Neural progenitor cell (in vitro differentiated cells): ENCODE data around the gene TRAF5. TPM values are rescaled to one million over a fixed set of nuclear protein-coding genes. Genes with fewer than 3 reads are reported as not detected.

Experiments used
- DNase-seq: peaks from one replicate; pipeline ENCODE4 v3.0.0-alpha.2; 2016; ENCODE audit warnings: low spot score
- H2AFZ ChIP-seq: fragments of 200-600 bp; sonication (generic); replicated peaks from 2 replicates; pipeline ENCODE4 v1.6.1; 2016; ENCODE audit warnings: antibody characterized with exemption
- H3F3A ChIP-seq: fragments of 200-600 bp; sonication (generic); 2 replicates; pipeline ENCODE4 v1.6.1; 2016; ENCODE audit warnings: antibody characterized with exemption, low read depth
- H3K27ac ChIP-seq: fragments of 200-600 bp; sonication (generic); 2 replicates; pipeline ENCODE4 v1.5.1; 2016; ENCODE audit warnings: mild to moderate bottlenecking
- H3K27me3 ChIP-seq: fragments of 200-600 bp; sonication (generic); 2 replicates; pipeline ENCODE4 v1.6.1; 2016; ENCODE audit warnings: mild to moderate bottlenecking, moderate library complexity
- H3K36me3 ChIP-seq: fragments of 200-600 bp; sonication (generic); 2 replicates; pipeline ENCODE4 v1.5.1; 2016
- H3K4me1 ChIP-seq: fragments of 200-600 bp; sonication (generic); 2 replicates; pipeline ENCODE4 v1.6.1; 2016; ENCODE audit warnings: mixed run types
- H3K4me2 ChIP-seq: fragments of 200-600 bp; sonication (generic); 2 replicates; pipeline ENCODE4 v1.6.1; 2016
- H3K4me3 ChIP-seq: fragments of 200-600 bp; sonication (generic); 2 replicates; pipeline ENCODE4 v1.5.1; 2016
- H3K79me2 ChIP-seq: fragments of 200-600 bp; sonication (generic); 2 replicates; pipeline ENCODE4 v1.6.1; 2016; ENCODE audit warnings: low read depth
- H3K9ac ChIP-seq: fragments of 200-600 bp; sonication (generic); 2 replicates; pipeline ENCODE4 v1.6.1; 2016
- H3K9me3 ChIP-seq: fragments of 200-600 bp; sonication (generic); 2 replicates; pipeline ENCODE4 v1.5.1; 2016; ENCODE audit warnings: low read depth
- H4K20me1 ChIP-seq: fragments of 200-600 bp; sonication (generic); 2 replicates; pipeline ENCODE4 v1.6.1; 2016; ENCODE audit warnings: low read depth
- H3K27ac Mint-ChIP-seq: 3 replicates; pipeline ENCODE4 v1.8.0; 2021; ENCODE audit warnings: mixed read lengths
- H3K27me3 Mint-ChIP-seq: 2 replicates; pipeline ENCODE4 v1.8.0; 2022; ENCODE audit warnings: low read depth, mild to moderate bottlenecking, inconsistent platforms, moderate library complexity, mixed read lengths; ENCODE audit not compliant: insufficient read depth
- H3K36me3 Mint-ChIP-seq: 3 replicates; pipeline ENCODE4 v1.8.0; 2021; ENCODE audit warnings: mixed read lengths
- H3K4me1 Mint-ChIP-seq: 3 replicates; pipeline ENCODE4 v1.8.0; 2021; ENCODE audit warnings: mixed read lengths
- H3K4me3 Mint-ChIP-seq: 3 replicates; pipeline ENCODE4 v1.8.0; 2021; ENCODE audit warnings: mild to moderate bottlenecking, moderate library complexity, mixed read lengths
- H3K9me3 Mint-ChIP-seq: 3 replicates; pipeline ENCODE4 v1.8.0; 2020; ENCODE audit warnings: mixed read lengths
- CTCF ChIP-seq: fragments of 200-600 bp; sonication (generic); IDR thresholded peaks from 2 replicates; pipeline ENCODE4 v1.5.1; 2017; ENCODE audit warnings: antibody characterized with exemption, mild to moderate bottlenecking
- EZH2 ChIP-seq: fragments of 200-600 bp; sonication (generic); IDR thresholded peaks from 2 replicates; pipeline ENCODE4 v1.6.1; 2017; ENCODE audit warnings: antibody characterized with exemption, mild to moderate bottlenecking, moderate library complexity
- EZH2phosphoT487 ChIP-seq: fragments of 200-600 bp; sonication (generic); IDR thresholded peaks from 2 replicates; pipeline ENCODE4 v1.6.1; 2017; ENCODE audit warnings: antibody characterized with exemption
- total RNA-seq: library from RNA; depleted of rRNA; stranded (reverse); fragments of >200 nt; gene quantifications from 2 replicates; pipeline ENCODE4 v1.2.3, GENCODE V29; 2015; ENCODE audit warnings: low replicate concordance

The TRAF5 gene
- total RNA-seq, 1 donor from 2014 or later: 36.0 TPM

GRCh38 chr1:211370669-211371068, 44.0 kb downstream of the TRAF5 start:
- Mint-ChIP-seq H3K4me3 (no peak overlapping the region), H3K4me1 (peaks cover 25% of the 10 kb centered on the region), H3K9me3 (no peaks in the 10 kb centered on the region), H3K27me3 (peaks cover 2% of the 10 kb centered on the region), H3K27ac (no peak overlapping the region), H3K36me3 (no peaks in the 10 kb centered on the region)
- no peaks in the 10 kb centered on the region for H3K36me3 ChIP-seq
- TF ChIP-seq CTCF: no peak
- no peak for TF ChIP-seq EZH2
- TF ChIP-seq EZH2phosphoT487: no peak
- no peaks in the 10 kb centered on the region for H3K9me3 ChIP-seq
- H4K20me1 ChIP-seq: no peaks in the 10 kb centered on the region
- H3K79me2 ChIP-seq: no peaks in the 10 kb centered on the region
- H3K4me2 ChIP-seq: no peak overlapping the region
- no peak overlapping the region for H3K27ac ChIP-seq
- no peak overlapping the region for H3K4me3 ChIP-seq
- H3K4me1 ChIP-seq: peaks cover 20% of the 10 kb centered on the region
- H3F3A ChIP-seq: peaks cover 5% of the 10 kb centered on the region
- no peak for DNase-seq
- H2AFZ ChIP-seq: no peak overlapping the region
- H3K27me3 ChIP-seq: no peaks in the 10 kb centered on the region
- H3K9ac ChIP-seq: no peak overlapping the region

GRCh38 chr1:211371406-211372105, 44.9 kb downstream of the TRAF5 start:
- no peaks in the 10 kb centered on the region for H3K36me3 ChIP-seq
- Mint-ChIP-seq H3K27me3 (peaks cover 2% of the 10 kb centered on the region), H3K9me3 (no peaks in the 10 kb centered on the region), H3K4me1 (peaks cover 29% of the 10 kb centered on the region), H3K36me3 (no peaks in the 10 kb centered on the region), H3K27ac (no peak overlapping the region), H3K4me3 (no peak overlapping the region)
- TF ChIP-seq EZH2phosphoT487 (no peak), CTCF (no peak), EZH2 (no peak)
- no peak overlapping the region for H3K4me3 ChIP-seq
- no peak overlapping the region for H3K27ac ChIP-seq
- peaks cover 25% of the 10 kb centered on the region for H3K4me1 ChIP-seq
- no peaks in the 10 kb centered on the region for H3K27me3 ChIP-seq
- no peaks in the 10 kb centered on the region for H3K79me2 ChIP-seq
- DNase-seq: peak; percentile 17
- H4K20me1 ChIP-seq: no peaks in the 10 kb centered on the region
- H3F3A ChIP-seq: peaks cover 5% of the 10 kb centered on the region
- no peak overlapping the region for H3K9ac ChIP-seq
- H3K9me3 ChIP-seq: no peaks in the 10 kb centered on the region
- H2AFZ ChIP-seq: no peak overlapping the region
- no peak overlapping the region for H3K4me2 ChIP-seq

GRCh38 chr1:211372463-211372862, 45.8 kb downstream of the TRAF5 start:
- Mint-ChIP-seq H3K9me3 (no peaks in the 10 kb centered on the region), H3K27me3 (peaks cover 2% of the 10 kb centered on the region), H3K4me1 (peaks cover 29% of the 10 kb centered on the region), H3K36me3 (no peaks in the 10 kb centered on the region), H3K4me3 (no peak overlapping the region), H3K27ac (no peak overlapping the region)
- peaks cover 5% of the 10 kb centered on the region for H3F3A ChIP-seq
- H4K20me1 ChIP-seq: no peaks in the 10 kb centered on the region
- peaks cover 25% of the 10 kb centered on the region for H3K4me1 ChIP-seq
- no peak for DNase-seq
- no peak overlapping the region for H2AFZ ChIP-seq
- H3K36me3 ChIP-seq: no peaks in the 10 kb centered on the region
- H3K27ac ChIP-seq: no peak overlapping the region
- H3K4me2 ChIP-seq: no peak overlapping the region
- no peak overlapping the region for H3K4me3 ChIP-seq
- H3K9ac ChIP-seq: no peak overlapping the region
- no peaks in the 10 kb centered on the region for H3K27me3 ChIP-seq
- TF ChIP-seq CTCF (no peak), EZH2phosphoT487 (no peak), EZH2 (no peak)
- no peaks in the 10 kb centered on the region for H3K79me2 ChIP-seq
- no peaks in the 10 kb centered on the region for H3K9me3 ChIP-seq
